Hepatocyte (in vitro differentiated cells): ENCODE measurements around the gene SLC38A10. TPM values are rescaled to one million over a fixed set of nuclear protein-coding genes. Genes with fewer than 3 reads are reported as not detected.

Experiments
- DNase-seq: peaks from one replicate; pipeline ENCODE4 v3.0.0-alpha.2; 2016; ENCODE audit warnings: low spot score
- H2AFZ ChIP-seq: fragments of 200-600 bp; sonication (generic); 2 replicates; pipeline ENCODE4 v1.6.0; 2016; ENCODE audit warnings: antibody characterized with exemption, mild to moderate bottlenecking
- H3K27ac ChIP-seq: fragments of 200-600 bp; sonication (generic); 2 replicates; pipeline ENCODE4 v1.5.1; 2016; ENCODE audit warnings: mild to moderate bottlenecking
- H3K27me3 ChIP-seq: fragments of 200-600 bp; sonication (generic); 2 replicates; pipeline ENCODE4 v1.6.1; 2016
- H3K36me3 ChIP-seq: fragments of 200-600 bp; sonication (generic); replicated peaks from 2 replicates; pipeline ENCODE4 v1.5.1; 2016; ENCODE audit warnings: low read depth; ENCODE audit not compliant: insufficient read depth
- H3K4me1 ChIP-seq: fragments of 200-600 bp; sonication (generic); 2 replicates; pipeline ENCODE4 v1.5.1; 2016; ENCODE audit warnings: mild to moderate bottlenecking, moderate library complexity; ENCODE audit not compliant: insufficient read depth
- H3K4me2 ChIP-seq: fragments of 200-600 bp; sonication (generic); 2 replicates; pipeline ENCODE4 v1.6.0; 2016
- H3K4me3 ChIP-seq: fragments of 200-600 bp; sonication (generic); 2 replicates; pipeline ENCODE4 v1.5.1; 2016; ENCODE audit warnings: mild to moderate bottlenecking
- H3K79me2 ChIP-seq: fragments of 200-600 bp; sonication (generic); 2 replicates; pipeline ENCODE4 v1.6.0; 2017; ENCODE audit warnings: mild to moderate bottlenecking
- H3K9me2 ChIP-seq: fragments of 200-600 bp; sonication (generic); replicated peaks from 2 replicates; pipeline ENCODE4 v1.6.0; 2017; ENCODE audit warnings: mild to moderate bottlenecking; ENCODE audit not compliant: insufficient read depth
- H3K9me3 ChIP-seq: fragments of 200-600 bp; sonication (generic); 2 replicates; pipeline ENCODE4 v1.5.1; 2016; ENCODE audit warnings: low read depth, mild to moderate bottlenecking
- H4K20me1 ChIP-seq: fragments of 200-600 bp; sonication (generic); 2 replicates; pipeline ENCODE4 v1.6.0; 2016; ENCODE audit warnings: mild to moderate bottlenecking; ENCODE audit not compliant: insufficient read depth, poor library complexity, severe bottlenecking
- EZH2 ChIP-seq: fragments of 200-600 bp; sonication (generic); IDR thresholded peaks from 2 replicates; pipeline ENCODE4 v1.6.1; 2016; ENCODE audit warnings: antibody characterized with exemption, mild to moderate bottlenecking, borderline replicate concordance
- EZH2phosphoT487 ChIP-seq: fragments of 200-600 bp; sonication (generic); IDR thresholded peaks from one replicate; pipeline ENCODE4 v1.6.1; 2018; ENCODE audit warnings: antibody characterized with exemption, mild to moderate bottlenecking, low read depth, moderate library complexity; ENCODE audit not compliant: unreplicated experiment, severe bottlenecking
- WGBS: methylation state at CpG from one replicate; pipeline ENCODE4 v1.1.6; 2016; ENCODE audit warnings: low lambda C conversion rate; ENCODE audit errors: missing lambda C conversion rate; 5-methylcytosine and 5-hydroxymethylcytosine counted together
- polyA plus RNA-seq: library from polyadenylated mRNA; unstranded; fragments of >200 nt; fragmentation: Nextera tagmentation; extraction: Ambion mirVana; gene quantifications from 2 replicates; pipeline ENCODE4 v1.2.1, GENCODE V29; 2016
- total RNA-seq: library from RNA; depleted of rRNA; stranded (reverse); fragments of >200 nt; gene quantifications from 2 replicates; pipeline ENCODE4 v1.2.3, GENCODE V29; 2014
- TF ChIP-seq, protein P1 (sequence below): fragments of 200-600 bp; sonication (generic); IDR thresholded peaks from 2 replicates; pipeline ENCODE4 v1.5.1; 2016; ENCODE audit warnings: antibody characterized with exemption, mild to moderate bottlenecking; ENCODE audit not compliant: poor library complexity

SLC38A10 gene
- total and polyA plus RNA-seq, 2 experiments from 2014 or later = 91.4 to 124 TPM

DNA sequence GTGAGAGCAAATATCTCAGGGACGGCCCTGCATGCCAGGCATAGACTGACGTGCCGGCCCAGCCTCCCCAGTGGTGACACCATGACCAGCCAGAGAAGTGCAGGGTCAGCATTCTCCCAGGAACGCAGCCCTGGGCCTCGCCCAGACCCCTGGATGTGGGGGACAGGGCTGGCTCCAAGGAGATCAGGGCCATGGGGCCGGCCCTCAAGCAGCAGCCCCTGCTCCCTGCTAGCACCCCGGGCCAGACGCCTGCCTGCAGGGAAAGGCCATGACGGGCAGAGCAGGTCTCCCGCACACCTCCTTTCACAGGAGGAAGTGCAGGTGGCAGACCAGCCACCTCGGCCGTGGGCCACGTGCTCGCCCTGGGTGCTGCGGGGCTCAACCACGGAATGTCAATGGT, 46.5 kb downstream of the SLC38A10 start:
- no peak overlapping the region for H3K27ac ChIP-seq
- no peaks in the 10 kb centered on the region for H3K9me3 ChIP-seq
- no peaks in the 10 kb centered on the region for H3K9me2 ChIP-seq
- no peaks in the 10 kb centered on the region for H4K20me1 ChIP-seq
- no peak for DNase-seq
- no peak overlapping the region for H2AFZ ChIP-seq
- H3K79me2 ChIP-seq = no peaks in the 10 kb centered on the region
- 81% methylated on average over 15 of the region's 16 CpGs for WGBS
- H3K4me3 ChIP-seq = no peak overlapping the region
- no peaks in the 10 kb centered on the region for H3K4me1 ChIP-seq
- no peaks in the 10 kb centered on the region for H3K36me3 ChIP-seq
- TF ChIP-seq EZH2phosphoT487 (no peak), EZH2 (no peak)
- TF ChIP-seq, protein P1, sequence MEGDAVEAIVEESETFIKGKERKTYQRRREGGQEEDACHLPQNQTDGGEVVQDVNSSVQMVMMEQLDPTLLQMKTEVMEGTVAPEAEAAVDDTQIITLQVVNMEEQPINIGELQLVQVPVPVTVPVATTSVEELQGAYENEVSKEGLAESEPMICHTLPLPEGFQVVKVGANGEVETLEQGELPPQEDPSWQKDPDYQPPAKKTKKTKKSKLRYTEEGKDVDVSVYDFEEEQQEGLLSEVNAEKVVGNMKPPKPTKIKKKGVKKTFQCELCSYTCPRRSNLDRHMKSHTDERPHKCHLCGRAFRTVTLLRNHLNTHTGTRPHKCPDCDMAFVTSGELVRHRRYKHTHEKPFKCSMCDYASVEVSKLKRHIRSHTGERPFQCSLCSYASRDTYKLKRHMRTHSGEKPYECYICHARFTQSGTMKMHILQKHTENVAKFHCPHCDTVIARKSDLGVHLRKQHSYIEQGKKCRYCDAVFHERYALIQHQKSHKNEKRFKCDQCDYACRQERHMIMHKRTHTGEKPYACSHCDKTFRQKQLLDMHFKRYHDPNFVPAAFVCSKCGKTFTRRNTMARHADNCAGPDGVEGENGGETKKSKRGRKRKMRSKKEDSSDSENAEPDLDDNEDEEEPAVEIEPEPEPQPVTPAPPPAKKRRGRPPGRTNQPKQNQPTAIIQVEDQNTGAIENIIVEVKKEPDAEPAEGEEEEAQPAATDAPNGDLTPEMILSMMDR = no peak
- no peaks in the 10 kb centered on the region for H3K27me3 ChIP-seq
- H3K4me2 ChIP-seq = no peak overlapping the region

DNA sequence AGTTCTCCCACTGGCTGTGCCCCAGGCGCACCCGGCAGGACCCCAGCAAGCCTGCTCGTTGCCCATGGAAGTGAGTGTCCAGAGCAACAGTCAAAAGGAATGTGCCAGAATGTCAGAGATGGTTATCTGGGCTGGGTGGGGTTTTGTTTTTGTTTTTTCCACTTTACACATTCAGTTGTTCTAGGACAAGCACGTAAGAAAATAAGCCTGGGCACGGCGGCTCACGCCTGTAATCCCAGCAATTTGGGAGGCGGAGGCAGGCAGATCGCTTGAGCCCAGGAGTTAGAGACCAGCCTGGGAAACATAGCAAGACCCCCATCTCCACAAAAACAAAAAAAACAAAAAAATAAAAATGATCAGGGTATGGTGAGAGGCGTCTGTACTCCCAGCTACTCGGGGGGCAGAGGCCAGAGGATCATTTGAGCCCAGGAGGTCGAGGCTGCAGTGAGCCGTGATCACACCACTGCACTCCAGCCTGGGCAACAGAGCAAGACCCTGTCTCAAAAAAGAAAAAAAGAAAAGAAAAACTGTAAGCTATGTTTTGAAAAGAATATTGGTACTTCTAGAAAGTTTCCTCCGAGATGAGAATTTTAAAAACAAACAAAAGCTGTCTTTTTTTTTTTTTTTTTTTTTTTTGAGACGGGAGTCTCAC, 47.6 kb downstream of the SLC38A10 start:
- Histone ChIP-seq H3K27me3 (no peaks in the 10 kb centered on the region), H3K4me2 (no peak overlapping the region), H4K20me1 (no peaks in the 10 kb centered on the region), H2AFZ (no peak overlapping the region), H3K9me2 (no peaks in the 10 kb centered on the region), H3K79me2 (no peaks in the 10 kb centered on the region), H3K9me3 (no peaks in the 10 kb centered on the region), H3K27ac (no peak overlapping the region), H3K4me3 (no peak overlapping the region), H3K36me3 (no peaks in the 10 kb centered on the region), H3K4me1 (no peaks in the 10 kb centered on the region)
- DNase-seq = no peak
- 93% methylated on average over 14 of the region's 15 CpGs for WGBS
- TF ChIP-seq EZH2 (no peak), EZH2phosphoT487 (no peak)
- TF ChIP-seq, protein P1 = no peak

DNA sequence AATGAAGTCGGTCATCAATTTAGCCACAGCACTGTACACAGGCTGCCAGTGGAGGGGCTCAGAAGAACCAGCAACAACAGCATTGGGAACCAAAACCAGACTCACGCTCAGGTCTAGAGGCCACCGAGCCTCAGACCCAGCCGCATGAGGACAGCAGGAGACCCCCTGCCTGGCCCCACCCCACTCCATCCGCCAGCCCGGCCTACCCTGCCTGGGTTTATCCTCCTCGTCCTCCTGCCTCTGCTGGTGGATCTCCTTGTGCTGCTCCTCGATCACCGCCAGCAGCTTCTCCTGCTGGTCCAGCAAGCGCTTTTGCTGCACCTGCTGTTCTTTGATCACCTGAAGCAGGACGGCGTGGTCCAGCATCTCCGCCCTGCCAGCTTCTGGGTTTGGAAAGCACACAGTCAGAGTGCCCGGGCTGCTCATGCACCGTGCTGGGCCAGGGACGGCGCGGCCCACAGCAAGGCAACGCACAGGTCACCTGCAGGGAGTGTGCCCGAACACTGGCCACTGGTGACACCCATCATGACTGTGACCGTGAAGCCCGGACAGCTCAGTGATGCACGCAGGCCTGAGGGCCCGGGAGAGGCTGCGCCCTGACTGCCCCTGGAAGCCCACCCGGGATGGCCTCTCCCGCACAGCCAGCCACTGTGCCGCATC, 48.3 kb downstream of the SLC38A10 start:
- no peak overlapping the region for H3K4me2 ChIP-seq
- no peaks in the 10 kb centered on the region for H3K9me2 ChIP-seq
- no peaks in the 10 kb centered on the region for H3K27me3 ChIP-seq
- H3K27ac ChIP-seq = no peak overlapping the region
- TF ChIP-seq EZH2phosphoT487 = no peak
- TF ChIP-seq EZH2 = no peak
- TF ChIP-seq, protein P1 = no peak
- no peaks in the 10 kb centered on the region for H4K20me1 ChIP-seq
- WGBS = 96% methylated on average over 25 of the region's 28 CpGs
- no peaks in the 10 kb centered on the region for H3K79me2 ChIP-seq
- H3K4me3 ChIP-seq = no peak overlapping the region
- H2AFZ ChIP-seq = no peak overlapping the region
- no peaks in the 10 kb centered on the region for H3K9me3 ChIP-seq
- no peaks in the 10 kb centered on the region for H3K4me1 ChIP-seq
- no peaks in the 10 kb centered on the region for H3K36me3 ChIP-seq
- DNase-seq = no peak
